NCI-H748 (cell line): Measurements from ENCODE around the gene ECT2.
"Not testable (repeated sequence)": the region's sequence is repeated elsewhere in the genome, so short reads cannot be mapped to it uniquely, and the experiment has no call there.

ENCODE experiments used
- DNase-seq: peaks from one replicate; lab custom pipeline; 2025; ENCODE audit not compliant: unreplicated experiment; lab: John Stamatoyannopoulos, UW

Gene ECT2

GRCh38 chr3:172750368-172751174 lies at the start of gene ECT2:
Gene ECT2 (plus strand): TSS chr3:172750726. CDS start chr3:172754531, 3,805 bp downstream.
- peak; percentile 99 for DNase-seq

- DNase-seq, result no peak
Measured at GRCh38 chr3:172700936-172701455, 49.5 kb upstream of the ECT2 start.

GRCh38 chr3:172701751-172702150 lies 48.8 kb upstream of the ECT2 start:
- no peak for DNase-seq

- no peak for DNase-seq
Measured at GRCh38 chr3:172702256-172702655, 48.3 kb upstream of the ECT2 start.

GRCh38 chr3:172702731-172703130 lies 47.8 kb upstream of the ECT2 start:
- not testable (repeated sequence) for DNase-seq

GRCh38 chr3:172704001-172704400 lies 46.5 kb upstream of the ECT2 start:
- no peak for DNase-seq

- no peak for DNase-seq
Measured at GRCh38 chr3:172705170-172705569, 45.4 kb upstream of the ECT2 start.

GRCh38 chr3:172707030-172707429 lies 43.5 kb upstream of the ECT2 start:
- no peak for DNase-seq

- no peak for DNase-seq
Measured at GRCh38 chr3:172707967-172708366, 42.6 kb upstream of the ECT2 start.

GRCh38 chr3:172708921-172709773 lies 41.4 kb upstream of the ECT2 start:
- DNase-seq, result no peak

- peak; percentile 35 for DNase-seq
Measured at GRCh38 chr3:172709774-172710663, 40.5 kb upstream of the ECT2 start.

- peak; percentile 94 for DNase-seq
Measured at GRCh38 chr3:172710664-172711453, 39.7 kb upstream of the ECT2 start, which contains the start of gene NCEH1. Gene NCEH1 (minus strand): TSS chr3:172711067. CDS start chr3:172710984, 83 bp downstream.

GRCh38 chr3:172711454-172711795 lies 39.1 kb upstream of the ECT2 start:
- peak; percentile 20 for DNase-seq

- no peak for DNase-seq
Measured at GRCh38 chr3:172713316-172713715, 37.2 kb upstream of the ECT2 start.

GRCh38 chr3:172716476-172716875 lies 34.0 kb upstream of the ECT2 start:
- DNase-seq, result no peak

GRCh38 chr3:172717493-172718088 lies 32.9 kb upstream of the ECT2 start:
- no peak for DNase-seq

GRCh38 chr3:172722536-172723040 lies 27.9 kb upstream of the ECT2 start:
- not testable (repeated sequence) for DNase-seq

- no peak for DNase-seq
Measured at GRCh38 chr3:172726380-172726779, 24.1 kb upstream of the ECT2 start.

- DNase-seq, result no peak
Measured at GRCh38 chr3:172735014-172735413, 15.5 kb upstream of the ECT2 start.
